HepG2 (cell line): ENCODE measurements around the gene GPX2. TPM values are rescaled to one million over a fixed set of nuclear protein-coding genes. Genes with fewer than 3 reads are reported as not detected.
A peak's percentile ranks its signal among the peaks of the same experiment; 100 is the strongest.

Experiments
- ARID4A ChIP-seq: sonication (generic); formaldehyde crosslinking; IDR thresholded peaks from 2 replicates; pipeline ENCODE4 v1.5.0; 2020; ENCODE audit warnings: mild to moderate bottlenecking, missing genetic modification reagents, borderline replicate concordance
- ATF5 ChIP-seq: sonication (generic); formaldehyde crosslinking; IDR thresholded peaks from 2 replicates; pipeline ENCODE4 v1.4.0; 2020; ENCODE audit warnings: mild to moderate bottlenecking, low read depth, missing genetic modification reagents
- CREB1 ChIP-seq, 2 experiments: fragments of 450-650 bp in 1 of 2; IDR thresholded peaks; 2 replicates each; pipeline ENCODE4 v1.6.1; 2016 to 2017; ENCODE audit warnings: control low read depth in 1 of 2, mild to moderate bottlenecking in 1 of 2, missing compliant biosample characterization in 1 of 2, missing genetic modification characterization in 1 of 2
- CREB3 ChIP-seq: sonication (generic); formaldehyde crosslinking; IDR thresholded peaks from 2 replicates; pipeline ENCODE4 v1.5.0; 2020; ENCODE audit warnings: missing genetic modification reagents
- HDAC2 ChIP-seq: sonication (generic); formaldehyde crosslinking; IDR thresholded peaks from 2 replicates; pipeline ENCODE4 v1.4.0; 2020; ENCODE audit warnings: missing genetic modification reagents
- HIC2 ChIP-seq: sonication (generic); formaldehyde crosslinking; IDR thresholded peaks from 2 replicates; pipeline ENCODE4 v1.9.0; 2022; ENCODE audit warnings: low read depth, missing genetic modification reagents
- HIVEP1 ChIP-seq: sonication (generic); formaldehyde crosslinking; IDR thresholded peaks from 2 replicates; pipeline ENCODE4 v1.4.0; 2020; ENCODE audit warnings: mild to moderate bottlenecking, missing genetic modification reagents
- HNF4A ChIP-seq: sonication (generic); formaldehyde crosslinking; IDR thresholded peaks from 2 replicates; pipeline ENCODE4 v1.4.0; 2020; ENCODE audit warnings: missing genetic modification reagents
- HNRNPH1 ChIP-seq: fragments of 200-400 bp; formaldehyde crosslinking; optimal IDR thresholded peaks from 2 replicates; pipeline ENCODE3; 2017; ENCODE audit warnings: mild to moderate bottlenecking, low read depth, low read length
- PAF1 ChIP-seq: IDR thresholded peaks from 2 replicates; pipeline ENCODE4 v1.6.1; 2016; ENCODE audit warnings: missing genetic modification reagents, missing compliant biosample characterization
- SRSF1 ChIP-seq: fragments of 200-400 bp; formaldehyde crosslinking; optimal IDR thresholded peaks from 2 replicates; pipeline ENCODE3; 2017; ENCODE audit warnings: mild to moderate bottlenecking, low read depth, low read length, moderate library complexity
- ZNF362 ChIP-seq: sonication (generic); formaldehyde crosslinking; IDR thresholded peaks from 2 replicates; pipeline ENCODE4 v1.4.0; 2020; ENCODE audit warnings: missing genetic modification reagents, mild to moderate bottlenecking, borderline replicate concordance
- ZNF468 ChIP-seq: sonication (generic); formaldehyde crosslinking; IDR thresholded peaks from 2 replicates; pipeline ENCODE4 v1.8.0; 2022; ENCODE audit warnings: mild to moderate bottlenecking, moderate library complexity, missing genetic modification reagents
- ZNF615 ChIP-seq: sonication (generic); formaldehyde crosslinking; IDR thresholded peaks from 2 replicates; pipeline ENCODE4 v1.5.0; 2020; ENCODE audit warnings: mild to moderate bottlenecking, missing genetic modification reagents, borderline replicate concordance
- ZNF713 ChIP-seq: sonication (generic); formaldehyde crosslinking; IDR thresholded peaks from 2 replicates; pipeline ENCODE4 v1.4.0; 2020; ENCODE audit warnings: mild to moderate bottlenecking, missing genetic modification reagents
- ZXDC ChIP-seq: sonication (generic); formaldehyde crosslinking; IDR thresholded peaks from 2 replicates; pipeline ENCODE4 v1.5.0; 2020; ENCODE audit warnings: mild to moderate bottlenecking, missing genetic modification reagents
- polyA plus RNA-seq, 8 experiments: library from polyadenylated mRNA; depleted of rRNA in 3 of 8; stranded (reverse) in 7 of 8; unstranded in 1 of 8; fragments of >200 nt; fragmentation: Illumina TruSeq in 4 of 8; extraction: Trizol in 4 of 8; gene quantifications; 2 replicates each; pipeline versions ENCODE4 v1.2.1 to v1.2.3, GENCODE V29; 2011 to 2016; ENCODE audit warnings: low read depth in 4 of 8, missing spikeins in 1 of 8, mixed read lengths in 1 of 8; ENCODE audit not compliant: insufficient read depth in 1 of 8
- total RNA-seq, 5 experiments: library from RNA; depleted of rRNA; stranded (reverse); fragments of >200 nt; fragmentation: Illumina TruSeq; extraction: Trizol; gene quantifications; 2 replicates each; pipeline ENCODE4 v1.2.3, GENCODE V29; 2016; ENCODE audit warnings: low read depth in 1 of 5

Gene GPX2
- total and polyA plus RNA-seq, 2 of the 13 experiments (the other 11 are each of a cell fraction or from before 2014, with no cell fraction given), result 526 to 674 TPM

GRCh38 chr14:64971943-64972791 lies 29.6 kb upstream of the GPX2 start, which contains the start of gene RAB15 (continued):
- TF ChIP-seq ARID4A (CRISPR knock-in tag), result 0 out of 2 replicates have a peak, but pooled peaks have one; percentile 30
- no peak for TF ChIP-seq HNRNPH1
- no peak for TF ChIP-seq HNF4A
- TF ChIP-seq ATF5, result no peak
- TF ChIP-seq PAF1 (CRISPR knock-in tag), result no peak
- TF ChIP-seq ZNF468, result no peak
- no peak for TF ChIP-seq ZXDC
- no peak for TF ChIP-seq CREB1 (IDR thresholded peaks at IDR 0.05)
- no peak for TF ChIP-seq CREB1 (CRISPR knock-in tag; IDR thresholded peaks at IDR 0.05)
- TF ChIP-seq ZNF615, result no peak
- TF ChIP-seq HIVEP1 (CRISPR knock-in tag), result no peak
- TF ChIP-seq CREB3 (CRISPR knock-in tag), result no peak
- no peak for TF ChIP-seq HIC2 (CRISPR knock-in tag)
- TF ChIP-seq ZNF362 (CRISPR knock-in tag), result no peak
- no peak for TF ChIP-seq ZNF713 (CRISPR knock-in tag)
- peak; percentile 44 for TF ChIP-seq SRSF1
- no peak for TF ChIP-seq HDAC2 (CRISPR knock-in tag)
